CD8-positive, alpha-beta memory T cell (primary cell): ENCODE results near the gene EYA2. TPM values are rescaled to one million over a fixed set of nuclear protein-coding genes. Genes with fewer than 3 reads are reported as not detected.

Experiments used
- CTCF ChIA-PET: fragments of 350-600 bp; sonication (Branson Sonifier 250); formaldehyde crosslinking; loops from one replicate; lab custom pipeline; 2021; ENCODE audit warnings: antibody characterized with exemption; lab: Charles Lee
- POLR2A ChIA-PET: fragments of 350-600 bp; sonication (Branson Sonifier 250); formaldehyde crosslinking; loops from one replicate; lab custom pipeline; 2021; ENCODE audit warnings: antibody characterized with exemption; lab: Charles Lee
- DNase-seq, 5 donors: peaks; one replicate each; pipeline versions ENCODE4 v3.0.0 to v3.0.0-alpha.2; 2020 to 2022; ENCODE audit warnings: mixed read lengths in 1 of 5
- H3K27ac ChIP-seq: one replicate; pipeline ENCODE4 v1.7.0; 2013; ENCODE audit warnings: low read depth, mild to moderate bottlenecking, low read length, moderate library complexity
- H3K27me3 ChIP-seq: 2 replicates; pipeline ENCODE4 v1.7.0; 2013; ENCODE audit warnings: low read length, mild to moderate bottlenecking; ENCODE audit not compliant: insufficient read depth, poor library complexity, severe bottlenecking
- H3K36me3 ChIP-seq: 2 replicates; pipeline ENCODE4 v1.7.0; 2013; ENCODE audit warnings: mild to moderate bottlenecking, low read length, moderate library complexity; ENCODE audit not compliant: insufficient read depth
- H3K4me1 ChIP-seq: 2 replicates; pipeline ENCODE4 v1.7.0; 2013; ENCODE audit warnings: mild to moderate bottlenecking, low read length, moderate library complexity; ENCODE audit not compliant: insufficient read depth
- H3K4me3 ChIP-seq: 2 replicates; pipeline ENCODE4 v1.7.0; 2013; ENCODE audit warnings: mild to moderate bottlenecking, low read length
- H3K9me3 ChIP-seq: 2 replicates; pipeline ENCODE4 v1.7.0; 2013; ENCODE audit warnings: mild to moderate bottlenecking, low read length
- H3K27ac Mint-ChIP-seq, 8 donors: one replicate each; pipeline ENCODE4 v1.8.0; 2020 to 2021; ENCODE audit warnings: mixed read lengths in 8 of 8, mild to moderate bottlenecking in 6 of 8, inconsistent platforms in 3 of 8, moderate library complexity in 3 of 8
- H3K27me3 Mint-ChIP-seq, 2 donors: one replicate each; pipeline ENCODE4 v1.8.0; 2020 to 2021; ENCODE audit warnings: mixed read lengths in 2 of 2, mild to moderate bottlenecking in 1 of 2, moderate library complexity in 1 of 2
- H3K36me3 Mint-ChIP-seq, 3 donors: one replicate each; pipeline ENCODE4 v1.8.0; 2020 to 2021; ENCODE audit warnings: mixed read lengths in 3 of 3, inconsistent platforms in 1 of 3, mild to moderate bottlenecking in 1 of 3
- H3K4me1 Mint-ChIP-seq, 3 donors: one replicate each; pipeline ENCODE4 v1.8.0; 2020 to 2021; ENCODE audit warnings: mixed read lengths in 3 of 3, inconsistent platforms in 1 of 3, mild to moderate bottlenecking in 1 of 3
- H3K4me3 Mint-ChIP-seq, 7 donors: one replicate each; pipeline ENCODE4 v1.8.0; 2020 to 2021; ENCODE audit warnings: mixed read lengths in 7 of 7, mild to moderate bottlenecking in 6 of 7, moderate library complexity in 4 of 7, inconsistent platforms in 2 of 7
- H3K9me3 Mint-ChIP-seq, 5 donors: one replicate each; pipeline ENCODE4 v1.8.0; 2020 to 2022; ENCODE audit warnings: mixed read lengths in 5 of 5, mild to moderate bottlenecking in 3 of 5, moderate library complexity in 2 of 5, inconsistent platforms in 1 of 5
- polyA plus RNA-seq: library from polyadenylated mRNA; unstranded; fragments of 300-500 nt; fragmentation: Illumina TruSeq; gene quantifications from one replicate; pipeline ENCODE4 v1.2.3, GENCODE V29; 2021
- total RNA-seq, 2 experiments: library from RNA; stranded (reverse); gene quantifications; one replicate each; pipeline ENCODE4 v1.2.3, GENCODE V29; 2021

The EYA2 gene
- total and polyA plus RNA-seq, 3 experiments from 2014 or later, result not detected

DNA sequence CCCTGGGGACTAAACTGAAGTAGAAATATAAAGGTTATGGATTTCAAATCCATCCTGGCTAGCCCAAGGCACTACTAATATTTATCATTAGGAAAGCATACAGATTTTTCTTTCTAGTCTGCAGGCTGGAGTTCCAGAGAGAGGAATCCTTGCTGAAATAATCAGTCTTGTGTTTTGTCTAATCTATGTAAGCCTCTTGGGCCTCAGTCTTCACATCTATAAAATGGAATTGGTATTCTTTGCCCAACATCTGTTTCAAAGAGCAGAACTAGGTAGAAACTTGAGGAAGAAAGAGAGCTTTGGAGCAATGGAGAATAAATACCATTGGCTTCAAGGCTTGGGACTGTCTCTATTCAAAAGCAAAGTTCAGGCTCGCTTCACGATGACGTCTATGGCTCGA is 249.8 kb downstream of the EYA2 start:
- H3K36me3 Mint-ChIP-seq, result no peaks in the 10 kb centered on the region
- ChIA-PET POLR2A (no interaction called here), CTCF (no interaction called here)
- Histone ChIP-seq H3K4me3 (no peak overlapping the region), H3K36me3 (no peaks in the 10 kb centered on the region), H3K27me3 (no peaks in the 10 kb centered on the region), H3K27ac (no peak overlapping the region), H3K4me1 (no peaks in the 10 kb centered on the region), H3K9me3 (no peaks in the 10 kb centered on the region)
- peaks cover 0 to 3% (median 0%) of the 10 kb centered on the region in 5 donors for H3K9me3 Mint-ChIP-seq
- H3K27ac Mint-ChIP-seq, result no peak overlapping the region
- H3K27me3 Mint-ChIP-seq, result peaks cover 11 to 41% of the 10 kb centered on the region in 2 donors
- no peak for DNase-seq
- H3K4me1 Mint-ChIP-seq, result no peaks in the 10 kb centered on the region
- no peak overlapping the region for H3K4me3 Mint-ChIP-seq

DNA sequence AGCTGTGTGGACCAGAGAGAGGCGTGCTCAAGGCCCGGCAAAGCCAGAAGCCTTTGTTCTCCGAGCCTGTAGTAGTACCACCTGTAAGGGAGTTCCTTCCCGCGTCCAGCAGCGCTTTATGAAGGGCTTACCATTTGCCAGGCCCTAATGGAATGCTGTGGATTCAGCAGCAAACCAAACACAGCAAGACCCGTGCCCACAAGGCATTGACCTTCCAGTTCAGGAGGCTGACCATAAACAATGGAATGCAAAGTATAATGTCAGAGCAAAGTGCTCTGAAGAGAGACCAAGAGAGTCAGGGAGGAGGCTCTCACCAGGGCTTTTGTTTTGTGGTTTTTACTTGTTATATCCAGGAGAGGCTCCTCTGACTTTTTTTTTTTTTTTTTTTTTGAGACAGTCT is 252.0 kb downstream of the EYA2 start:
- no peak overlapping the region for H3K4me3 Mint-ChIP-seq
- Histone ChIP-seq H3K4me3 (no peak overlapping the region), H3K36me3 (no peaks in the 10 kb centered on the region), H3K9me3 (no peaks in the 10 kb centered on the region), H3K27ac (no peak overlapping the region), H3K4me1 (no peaks in the 10 kb centered on the region), H3K27me3 (no peaks in the 10 kb centered on the region)
- POLR2A ChIA-PET, result no interaction called here
- CTCF ChIA-PET, result no interaction called here
- H3K9me3 Mint-ChIP-seq, result no peaks in the 10 kb centered on the region
- H3K4me1 Mint-ChIP-seq, result no peaks in the 10 kb centered on the region
- peaks cover 0 to 2% (median 0%) of the 10 kb centered on the region in 3 donors for H3K36me3 Mint-ChIP-seq
- H3K27me3 Mint-ChIP-seq, result peaks cover 18 to 35% of the 10 kb centered on the region in 2 donors
- H3K27ac Mint-ChIP-seq, result no peak overlapping the region
- no peak for DNase-seq

DNA sequence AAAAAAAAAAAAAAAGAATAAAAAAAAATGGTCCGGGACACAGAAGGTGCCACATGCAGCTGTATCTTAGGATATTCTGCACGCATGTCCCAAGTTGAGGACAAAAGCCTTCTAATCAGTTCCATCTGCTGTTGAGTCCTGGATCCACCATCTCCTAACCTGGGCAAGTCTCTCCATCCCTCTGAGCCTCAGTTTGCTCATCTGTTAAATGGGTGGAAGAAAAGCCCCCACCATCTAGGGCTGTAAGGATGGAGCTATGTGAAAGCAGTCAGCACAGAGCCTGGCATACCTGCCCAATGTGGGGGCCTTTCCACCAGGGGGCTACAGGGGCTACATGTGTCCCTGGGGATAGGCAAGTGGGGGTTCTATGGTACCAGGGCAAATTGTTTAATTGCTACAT is 253.4 kb downstream of the EYA2 start:
- Histone ChIP-seq H3K27me3 (no peaks in the 10 kb centered on the region), H3K4me1 (no peaks in the 10 kb centered on the region), H3K36me3 (no peaks in the 10 kb centered on the region), H3K9me3 (no peaks in the 10 kb centered on the region), H3K4me3 (no peak overlapping the region), H3K27ac (no peak overlapping the region)
- peaks cover 0 to 2% (median 0%) of the 10 kb centered on the region in 3 donors for H3K36me3 Mint-ChIP-seq
- no peak overlapping the region for H3K4me3 Mint-ChIP-seq
- DNase-seq, result no peak
- H3K4me1 Mint-ChIP-seq, result no peaks in the 10 kb centered on the region
- ChIA-PET CTCF (interaction anchor here (0.6 kb wide), 1 partner anchor 11 kb away, joined by 3 read pairs; no protein-coding TSS in a partner anchor), POLR2A (no interaction called here)
- no peaks in the 10 kb centered on the region for H3K9me3 Mint-ChIP-seq
- peaks cover 18 to 34% of the 10 kb centered on the region in 2 donors for H3K27me3 Mint-ChIP-seq
- H3K27ac Mint-ChIP-seq, result no peak overlapping the region

DNA sequence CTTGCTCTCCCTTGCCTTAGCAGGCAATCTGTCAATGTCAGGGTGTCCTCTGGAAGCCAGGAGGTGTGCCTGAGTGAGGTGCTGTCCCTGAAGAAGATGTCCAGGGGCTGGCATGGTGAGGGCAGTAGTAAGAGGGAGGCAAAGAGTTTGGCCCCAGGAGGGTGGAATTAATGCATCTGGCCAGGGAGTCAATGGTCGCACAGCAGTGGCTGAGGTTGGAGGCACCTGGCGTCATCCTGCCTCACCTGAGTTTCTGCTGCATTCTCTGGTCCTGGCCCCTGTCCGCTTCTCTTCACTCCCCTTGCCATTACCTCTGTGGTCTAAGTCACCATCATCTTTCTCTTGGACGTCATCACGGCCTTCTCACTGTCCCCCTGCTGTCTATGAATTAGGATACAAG is 255.3 kb downstream of the EYA2 start:
- Mint-ChIP-seq H3K36me3 (peaks cover 0 to 2% (median 0%) of the 10 kb centered on the region in 3 donors), H3K27me3 (peaks cover 18 to 31% of the 10 kb centered on the region in 2 donors), H3K4me1 (no peaks in the 10 kb centered on the region), H3K27ac (no peak overlapping the region), H3K4me3 (no peak overlapping the region), H3K9me3 (no peaks in the 10 kb centered on the region)
- Histone ChIP-seq H3K4me3 (no peak overlapping the region), H3K27me3 (no peaks in the 10 kb centered on the region), H3K4me1 (no peaks in the 10 kb centered on the region), H3K27ac (no peak overlapping the region), H3K36me3 (no peaks in the 10 kb centered on the region), H3K9me3 (no peaks in the 10 kb centered on the region)
- CTCF ChIA-PET, result no interaction called here
- DNase-seq, result no peak
- POLR2A ChIA-PET, result no interaction called here

DNA sequence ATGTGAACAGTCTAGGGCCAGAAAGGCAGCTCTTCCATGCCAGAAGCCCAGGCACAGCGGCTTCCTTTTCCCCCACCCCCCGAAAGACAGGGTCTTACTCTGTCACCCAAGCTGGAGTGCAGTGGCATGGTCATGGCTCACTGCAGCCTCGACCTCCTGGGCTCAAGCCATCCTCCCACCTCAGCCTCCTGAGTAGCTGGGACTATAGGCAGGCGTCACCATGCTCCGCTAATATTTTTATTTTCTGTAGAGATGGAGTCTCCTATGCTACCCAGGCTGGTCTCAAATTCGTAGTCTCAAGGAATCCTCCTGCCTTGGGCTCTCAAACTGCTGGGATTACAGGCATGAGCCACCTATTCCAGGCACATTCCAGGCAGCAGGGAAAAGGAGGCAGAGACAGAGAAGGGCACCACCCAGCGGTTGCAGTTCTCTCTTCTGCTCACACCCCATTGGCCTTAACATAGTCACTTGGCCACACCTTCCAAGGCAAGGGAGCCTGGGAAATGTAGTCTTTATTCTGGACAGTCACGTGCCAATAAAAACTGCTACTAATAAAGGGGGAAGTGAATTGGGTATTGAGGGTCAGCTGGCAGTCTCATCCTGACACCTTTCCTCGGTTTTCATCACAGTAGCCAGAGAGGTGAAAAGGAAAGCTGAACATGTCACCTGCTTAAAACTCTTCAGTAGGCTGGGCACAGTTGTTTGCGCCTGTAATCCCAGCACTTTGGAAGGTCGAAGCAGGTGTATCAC is 255.9 kb downstream of the EYA2 start:
- Mint-ChIP-seq H3K4me1 (no peaks in the 10 kb centered on the region), H3K27me3 (peaks cover 18 to 32% of the 10 kb centered on the region in 2 donors), H3K4me3 (no peak overlapping the region), H3K27ac (no peak overlapping the region), H3K36me3 (peaks cover 0 to 2% (median 0%) of the 10 kb centered on the region in 3 donors), H3K9me3 (no peaks in the 10 kb centered on the region)
- Histone ChIP-seq H3K9me3 (no peaks in the 10 kb centered on the region), H3K27me3 (no peaks in the 10 kb centered on the region), H3K4me3 (no peak overlapping the region), H3K27ac (no peak overlapping the region), H3K36me3 (no peaks in the 10 kb centered on the region), H3K4me1 (no peaks in the 10 kb centered on the region)
- ChIA-PET CTCF (no interaction called here), POLR2A (no interaction called here)
- peak in 1 of 5 donors; percentile 2 for DNase-seq

DNA sequence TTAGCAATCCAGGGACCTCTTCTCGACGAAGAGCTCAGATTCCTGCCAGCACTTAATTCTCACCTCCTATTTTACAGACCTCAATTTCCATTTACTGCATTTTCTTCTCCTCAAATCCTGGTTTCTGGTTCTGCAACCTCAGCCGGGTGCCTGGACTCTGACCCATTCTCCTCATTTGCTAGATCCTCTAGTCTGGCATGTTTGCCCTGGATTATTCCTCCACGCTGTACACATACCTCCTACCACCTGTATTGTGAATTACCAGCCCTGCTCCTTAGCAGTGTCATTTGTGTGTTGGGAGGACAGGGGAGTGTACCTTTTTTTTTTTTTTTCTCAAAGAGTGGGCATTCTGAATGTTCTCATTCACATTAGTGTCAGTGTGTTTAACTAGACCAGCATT is 257.4 kb downstream of the EYA2 start:
- POLR2A ChIA-PET, result no interaction called here
- Histone ChIP-seq H3K4me1 (no peaks in the 10 kb centered on the region), H3K27me3 (no peaks in the 10 kb centered on the region), H3K9me3 (no peaks in the 10 kb centered on the region), H3K4me3 (no peak overlapping the region), H3K36me3 (no peaks in the 10 kb centered on the region), H3K27ac (no peak overlapping the region)
- Mint-ChIP-seq H3K27ac (no peak overlapping the region), H3K36me3 (peaks cover 0 to 2% (median 0%) of the 10 kb centered on the region in 3 donors), H3K4me3 (no peak overlapping the region), H3K9me3 (no peaks in the 10 kb centered on the region), H3K27me3 (peaks cover 22 to 26% of the 10 kb centered on the region in 2 donors), H3K4me1 (no peaks in the 10 kb centered on the region)
- CTCF ChIA-PET, result no interaction called here
- DNase-seq, result no peak

DNA sequence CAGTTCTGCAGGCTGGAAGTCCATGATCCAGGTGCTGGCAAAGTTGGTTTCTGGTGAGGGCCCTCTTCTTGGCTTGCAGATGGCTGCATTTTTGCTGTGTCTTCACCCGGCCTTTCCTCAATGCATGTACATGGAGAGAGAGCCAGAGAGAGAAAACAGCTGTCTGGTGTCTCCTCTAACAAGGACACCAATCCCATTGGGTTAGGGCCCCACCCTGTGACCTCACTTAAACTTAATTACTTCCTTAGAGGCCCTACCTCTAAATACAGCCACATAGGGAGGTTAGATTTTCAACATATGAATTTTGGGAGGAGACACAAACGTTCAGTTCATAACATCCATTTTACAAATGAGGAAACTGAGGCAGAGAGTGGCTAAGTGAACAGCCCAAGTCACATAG is 259.4 kb downstream of the EYA2 start:
- peaks cover 0 to 2% (median 0%) of the 10 kb centered on the region in 3 donors for H3K36me3 Mint-ChIP-seq

DNA sequence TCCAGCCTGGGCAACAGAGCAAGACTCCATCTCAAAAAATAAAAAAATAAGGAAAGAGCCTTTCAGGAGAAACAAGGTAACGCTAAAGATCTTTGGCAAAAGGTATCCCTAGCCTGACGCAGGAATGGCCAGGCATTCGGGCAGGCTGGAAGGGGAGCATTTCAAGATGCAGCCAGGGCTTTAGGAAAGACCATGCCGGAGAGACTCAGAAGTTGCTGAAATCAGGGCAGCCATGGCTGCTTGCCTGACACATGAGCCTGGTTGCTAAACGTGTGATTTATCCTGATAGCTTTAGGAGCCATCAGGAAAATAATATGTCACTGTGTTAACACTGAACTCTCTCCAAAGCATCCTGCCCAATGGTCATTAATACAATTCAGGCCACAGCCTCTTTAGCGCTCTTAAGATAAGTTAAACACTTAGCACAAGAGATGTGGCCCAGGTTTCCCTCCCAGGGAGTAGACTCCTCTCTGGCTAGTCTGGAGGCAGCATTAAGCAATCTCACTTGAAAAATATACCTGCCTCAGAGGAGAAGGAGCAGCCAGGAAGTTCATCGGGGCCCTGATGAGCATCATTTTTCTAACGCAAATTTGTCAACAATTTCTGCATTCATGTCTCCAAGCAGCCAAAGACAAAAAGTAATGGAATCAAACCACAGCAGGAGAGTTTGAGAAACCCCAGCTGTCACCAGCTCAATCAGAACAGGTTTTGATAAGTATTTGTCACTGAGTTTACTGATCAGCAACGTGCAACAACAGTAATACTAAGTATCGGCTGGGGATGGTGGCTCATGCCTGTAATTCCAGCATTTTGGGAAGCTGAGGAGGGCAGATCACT is 261.9 kb downstream of the EYA2 start:
- Mint-ChIP-seq H3K27ac (no peak overlapping the region), H3K9me3 (no peaks in the 10 kb centered on the region), H3K4me1 (no peaks in the 10 kb centered on the region), H3K36me3 (peaks cover 0 to under 1% (median 0%) of the 10 kb centered on the region in 3 donors), H3K27me3 (peaks cover 11 to 23% of the 10 kb centered on the region in 2 donors), H3K4me3 (no peak overlapping the region)
- Histone ChIP-seq H3K36me3 (no peaks in the 10 kb centered on the region), H3K4me3 (no peak overlapping the region), H3K27me3 (no peaks in the 10 kb centered on the region), H3K4me1 (no peaks in the 10 kb centered on the region), H3K9me3 (no peaks in the 10 kb centered on the region), H3K27ac (no peak overlapping the region)
- no peak for DNase-seq
- ChIA-PET POLR2A (no interaction called here), CTCF (no interaction called here)

More for the DNA sequence above, 259.4 kb downstream of the EYA2 start:
- no peak overlapping the region for H3K27ac ChIP-seq
- Mint-ChIP-seq H3K9me3 (no peaks in the 10 kb centered on the region), H3K27me3 (peaks cover 13 to 26% of the 10 kb centered on the region in 2 donors), H3K4me1 (no peaks in the 10 kb centered on the region), H3K4me3 (no peak overlapping the region), H3K27ac (no peak overlapping the region)
- H3K36me3 ChIP-seq, result no peaks in the 10 kb centered on the region
- DNase-seq, result no peak
- H3K4me3 ChIP-seq, result no peak overlapping the region
- POLR2A ChIA-PET, result no interaction called here
- CTCF ChIA-PET, result interaction anchor here (0.6 kb wide), 1 partner anchor 406 kb away, joined by 3 read pairs; no protein-coding TSS in a partner anchor
- H3K27me3 ChIP-seq, result no peaks in the 10 kb centered on the region
- H3K9me3 ChIP-seq, result no peaks in the 10 kb centered on the region
- H3K4me1 ChIP-seq, result no peaks in the 10 kb centered on the region
